Activated naive CD4-positive, alpha-beta T cell treated with anti-CD3 and anti-CD28 coated beads for 36 hours (primary cell): ENCODE measurements around the gene GNAS-AS1. TPM values are rescaled to one million over a fixed set of nuclear protein-coding genes. Genes with fewer than 3 reads are reported as not detected.

Experiments
- CTCF ChIA-PET: fragments of 350-600 bp; sonication (Branson Sonifier 250); formaldehyde crosslinking; loops from one replicate; lab custom pipeline; 2021; ENCODE audit warnings: antibody characterized with exemption; lab: Charles Lee
- DNase-seq: peaks from one replicate; pipeline ENCODE4 v3.0.0-alpha.2; 2020
- H3K27ac Mint-ChIP-seq: one replicate; pipeline ENCODE4 v1.8.0; 2021; ENCODE audit warnings: mild to moderate bottlenecking, mixed read lengths
- H3K27me3 Mint-ChIP-seq: one replicate; pipeline ENCODE4 v1.8.0; 2021; ENCODE audit warnings: low read depth, mixed read lengths
- H3K36me3 Mint-ChIP-seq: one replicate; pipeline ENCODE4 v1.8.0; 2021; ENCODE audit warnings: low read depth, mixed read lengths
- H3K4me1 Mint-ChIP-seq: one replicate; pipeline ENCODE4 v1.8.0; 2021; ENCODE audit warnings: low read depth, mixed read lengths
- H3K4me3 Mint-ChIP-seq: one replicate; pipeline ENCODE4 v1.8.0; 2021; ENCODE audit warnings: mild to moderate bottlenecking, moderate library complexity, mixed read lengths
- H3K9me3 Mint-ChIP-seq: one replicate; pipeline ENCODE4 v1.8.0; 2021; ENCODE audit warnings: mixed read lengths
- intact Hi-C: fragments of 100-400 bp; cut with micrococcal nuclease; formaldehyde crosslinking; loops from one replicate; pipeline ENCODE4 v1.15.1; 2023
- total RNA-seq, 2 experiments: library from RNA; stranded (reverse); gene quantifications; one replicate each; pipeline ENCODE4 v1.2.3, GENCODE V29; 2021

Gene GNAS-AS1
- total RNA-seq, 2 experiments from 2014 or later: 1.6 to 1.9 TPM

GRCh38 chr20:58793512-58794420 lies 56.9 kb downstream of the GNAS-AS1 start:
- Mint-ChIP-seq H3K4me3 (no peak overlapping the region), H3K9me3 (no peaks in the 10 kb centered on the region), H3K36me3 (no peaks in the 10 kb centered on the region), H3K27ac (no peak overlapping the region), H3K27me3 (peaks cover 6% of the 10 kb centered on the region), H3K4me1 (no peaks in the 10 kb centered on the region)
- CTCF ChIA-PET: interaction anchor here (0.8 kb wide), 1 partner anchor 40 kb away, joined by 3 read pairs; no protein-coding TSS in a partner anchor
- no peak for DNase-seq
- intact Hi-C loops: no loop called here

- H3K27me3 Mint-ChIP-seq: peaks cover 4% of the 10 kb centered on the region
These were observed 58.3 kb downstream of the GNAS-AS1 start for GRCh38 chr20:58792426-58792825.

GRCh38 chr20:58791286-58791685 lies 59.4 kb downstream of the GNAS-AS1 start:
- Mint-ChIP-seq H3K27me3 (peaks cover 4% of the 10 kb centered on the region), H3K36me3 (no peaks in the 10 kb centered on the region), H3K4me1 (no peaks in the 10 kb centered on the region), H3K9me3 (no peaks in the 10 kb centered on the region), H3K4me3 (no peak overlapping the region), H3K27ac (no peak overlapping the region)
- CTCF ChIA-PET: no interaction called here
- intact Hi-C loops: no loop called here
- no peak for DNase-seq

More at GRCh38 chr20:58792426-58792825, 58.3 kb downstream of the GNAS-AS1 start:
- no peak for DNase-seq
- CTCF ChIA-PET: interaction anchor here (0.6 kb wide), 1 partner anchor 21 kb away, joined by 3 read pairs; no protein-coding TSS in a partner anchor
- intact Hi-C loops: no loop called here
- Mint-ChIP-seq H3K4me3 (no peak overlapping the region), H3K36me3 (no peaks in the 10 kb centered on the region), H3K27ac (no peak overlapping the region), H3K4me1 (no peaks in the 10 kb centered on the region), H3K9me3 (no peaks in the 10 kb centered on the region)

- Mint-ChIP-seq H3K27ac (no peak overlapping the region), H3K9me3 (no peaks in the 10 kb centered on the region), H3K36me3 (no peaks in the 10 kb centered on the region), H3K27me3 (peaks cover 4% of the 10 kb centered on the region), H3K4me3 (no peak overlapping the region), H3K4me1 (no peaks in the 10 kb centered on the region)
- intact Hi-C loops: no loop called here
- DNase-seq: no peak
- CTCF ChIA-PET: no interaction called here
These were observed 60.2 kb downstream of the GNAS-AS1 start for GRCh38 chr20:58790454-58790853.

DNA sequence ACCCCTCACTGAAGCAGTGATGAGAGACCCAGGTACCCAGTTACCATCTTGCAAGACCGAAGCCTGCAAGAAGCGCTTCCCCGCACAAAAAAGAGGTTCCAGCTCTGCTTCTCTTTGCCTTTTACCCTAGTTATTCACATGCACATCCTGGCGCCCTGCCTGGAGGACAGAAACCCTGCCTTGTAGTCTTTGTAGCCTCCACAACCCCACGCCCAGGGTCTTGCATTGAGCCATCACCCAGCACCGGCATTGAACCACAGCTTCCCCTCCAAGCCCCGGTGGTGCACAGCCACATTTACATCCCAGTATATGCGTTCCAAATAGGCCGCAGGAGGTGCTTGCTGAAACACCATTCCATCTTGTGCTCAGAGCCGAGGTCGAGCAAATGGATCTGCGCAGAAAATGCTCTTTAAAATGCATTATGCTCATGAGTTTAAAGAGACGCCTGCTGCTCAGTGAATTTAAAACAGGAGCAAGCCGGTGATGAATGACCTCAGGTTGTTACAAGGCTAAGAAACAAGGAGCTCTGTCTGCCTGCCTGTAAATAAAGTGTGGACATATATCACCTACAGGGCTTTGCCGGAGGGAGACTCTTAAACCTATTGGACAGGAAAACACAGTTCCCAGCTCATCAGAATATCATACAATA lies 61.7 kb downstream of the GNAS-AS1 start:
- no peaks in the 10 kb centered on the region for H3K4me1 Mint-ChIP-seq
- no peak for DNase-seq
- intact Hi-C loops: no loop called here
- CTCF ChIA-PET: no interaction called here
- no peaks in the 10 kb centered on the region for H3K36me3 Mint-ChIP-seq
- H3K27me3 Mint-ChIP-seq: peaks cover 4% of the 10 kb centered on the region
- no peak overlapping the region for H3K4me3 Mint-ChIP-seq
- H3K9me3 Mint-ChIP-seq: no peaks in the 10 kb centered on the region
- no peak overlapping the region for H3K27ac Mint-ChIP-seq

GRCh38 chr20:58787211-58788005 lies 63.3 kb downstream of the GNAS-AS1 start:
- no peak for DNase-seq
- Mint-ChIP-seq H3K27me3 (peaks cover 4% of the 10 kb centered on the region), H3K4me1 (no peaks in the 10 kb centered on the region), H3K27ac (no peak overlapping the region), H3K9me3 (no peaks in the 10 kb centered on the region), H3K4me3 (no peak overlapping the region), H3K36me3 (no peaks in the 10 kb centered on the region)
- intact Hi-C loops: no loop called here
- CTCF ChIA-PET: no interaction called here

DNA sequence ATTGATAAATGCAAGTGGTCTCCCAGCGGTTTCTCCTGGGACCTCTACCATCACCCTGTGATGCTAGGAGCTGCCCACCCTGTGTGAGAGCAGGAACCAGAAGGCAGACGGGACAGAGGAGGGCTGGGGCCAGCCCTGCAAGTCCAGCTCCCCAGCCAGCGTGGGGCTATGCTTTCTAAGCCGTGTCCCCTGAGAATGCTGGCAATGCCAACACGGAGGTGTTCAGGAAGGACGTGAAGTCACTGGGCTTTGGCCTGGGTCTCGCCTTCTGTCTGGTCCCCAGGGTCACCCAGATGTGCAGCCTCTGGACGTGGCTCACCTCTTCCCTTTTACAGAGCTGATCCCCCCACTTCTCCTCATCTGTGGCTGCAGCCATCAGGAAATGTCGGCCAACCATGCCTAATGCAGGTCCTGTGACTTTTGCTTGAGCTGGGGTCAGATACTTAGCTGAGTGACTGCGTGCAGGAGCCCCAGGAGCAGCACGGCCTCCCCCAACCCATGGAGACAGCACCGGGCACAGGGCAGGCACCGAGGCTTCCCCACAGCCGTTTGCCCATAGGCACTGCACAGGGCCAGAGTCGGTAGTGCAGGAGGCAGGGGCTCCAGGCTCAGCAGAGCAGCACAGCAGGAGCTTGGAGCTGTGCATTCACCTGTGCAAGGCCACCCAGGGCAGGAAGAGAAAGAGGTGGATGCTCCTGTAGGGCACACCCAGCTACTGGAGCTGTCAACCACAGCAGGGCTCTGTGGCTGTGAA lies 66.2 kb downstream of the GNAS-AS1 start:
- intact Hi-C loops: no loop called here
- H3K27me3 Mint-ChIP-seq: no peaks in the 10 kb centered on the region
- H3K4me1 Mint-ChIP-seq: no peaks in the 10 kb centered on the region
- no peaks in the 10 kb centered on the region for H3K36me3 Mint-ChIP-seq
- CTCF ChIA-PET: no interaction called here
- H3K27ac Mint-ChIP-seq: no peak overlapping the region
- no peak for DNase-seq
- no peaks in the 10 kb centered on the region for H3K9me3 Mint-ChIP-seq
- no peak overlapping the region for H3K4me3 Mint-ChIP-seq

- H3K4me3 Mint-ChIP-seq: no peak overlapping the region
- CTCF ChIA-PET: no interaction called here
- H3K27me3 Mint-ChIP-seq: no peaks in the 10 kb centered on the region
- no peaks in the 10 kb centered on the region for H3K36me3 Mint-ChIP-seq
- DNase-seq: no peak
- intact Hi-C loops: no loop called here
- H3K9me3 Mint-ChIP-seq: no peaks in the 10 kb centered on the region
- no peaks in the 10 kb centered on the region for H3K4me1 Mint-ChIP-seq
- H3K27ac Mint-ChIP-seq: no peak overlapping the region
These were observed 67.1 kb downstream of the GNAS-AS1 start for GRCh38 chr20:58783511-58784011.

- no peak for DNase-seq
- no peaks in the 10 kb centered on the region for H3K4me1 Mint-ChIP-seq
- no peak overlapping the region for H3K4me3 Mint-ChIP-seq
- intact Hi-C loops: no loop called here
- CTCF ChIA-PET: interaction anchor here (0.5 kb wide), 1 partner anchor 545 kb away, joined by 4 read pairs; no protein-coding TSS in a partner anchor
- no peaks in the 10 kb centered on the region for H3K36me3 Mint-ChIP-seq
- no peak overlapping the region for H3K27ac Mint-ChIP-seq
- no peaks in the 10 kb centered on the region for H3K27me3 Mint-ChIP-seq
- H3K9me3 Mint-ChIP-seq: no peaks in the 10 kb centered on the region
These were observed 69.6 kb downstream of the GNAS-AS1 start for GRCh38 chr20:58781138-58781537.

DNA sequence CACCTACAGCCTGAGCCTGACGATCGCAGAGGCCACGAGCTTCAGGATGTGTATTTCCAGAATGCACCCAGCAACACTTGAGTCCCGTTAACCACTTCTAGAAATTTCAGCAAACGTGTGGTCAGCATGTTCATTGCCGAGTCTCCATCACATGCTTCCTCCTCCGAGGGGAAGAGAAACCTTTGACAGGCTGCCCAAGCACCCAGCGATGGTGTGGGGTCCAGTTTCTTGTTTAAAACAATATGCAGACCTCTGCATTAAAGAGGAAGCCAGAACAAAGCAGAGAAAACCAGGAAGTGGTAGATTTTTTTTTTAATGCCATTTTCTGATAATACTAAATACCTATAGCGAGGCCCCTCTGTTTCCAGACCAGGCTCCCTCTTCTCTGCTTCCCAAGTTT lies 71.9 kb downstream of the GNAS-AS1 start:
- no peaks in the 10 kb centered on the region for H3K9me3 Mint-ChIP-seq
- H3K27ac Mint-ChIP-seq: no peak overlapping the region
- no peaks in the 10 kb centered on the region for H3K4me1 Mint-ChIP-seq
- no peak overlapping the region for H3K4me3 Mint-ChIP-seq
- H3K27me3 Mint-ChIP-seq: no peaks in the 10 kb centered on the region
- no peak for DNase-seq
- intact Hi-C loops: no loop called here
- CTCF ChIA-PET: no interaction called here
- H3K36me3 Mint-ChIP-seq: no peaks in the 10 kb centered on the region

DNA sequence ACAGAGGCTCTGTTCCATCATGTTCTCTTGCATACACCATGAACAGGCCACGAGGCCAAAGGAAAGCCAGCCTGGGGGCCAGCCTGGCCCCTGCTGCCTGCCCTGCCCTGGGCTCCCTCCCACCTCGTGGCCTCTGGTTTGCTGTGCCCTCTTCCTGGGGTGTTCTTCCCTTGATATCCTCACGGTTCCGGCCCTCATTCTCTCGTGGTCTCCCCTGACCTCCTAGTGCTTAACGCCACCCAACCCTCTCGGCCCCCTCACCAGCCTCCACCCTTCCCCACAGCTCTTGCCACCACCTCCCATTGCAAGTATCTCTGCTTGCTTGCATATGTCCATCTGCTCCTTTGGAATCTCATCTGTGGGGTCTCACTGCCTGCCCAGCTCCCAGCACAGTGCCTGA lies 73.0 kb downstream of the GNAS-AS1 start:
- intact Hi-C loops: no loop called here
- H3K36me3 Mint-ChIP-seq: no peaks in the 10 kb centered on the region
- no peak overlapping the region for H3K4me3 Mint-ChIP-seq
- no peak overlapping the region for H3K27ac Mint-ChIP-seq
- DNase-seq: no peak
- no peaks in the 10 kb centered on the region for H3K4me1 Mint-ChIP-seq
- no peaks in the 10 kb centered on the region for H3K9me3 Mint-ChIP-seq
- CTCF ChIA-PET: no interaction called here
- peaks cover 3% of the 10 kb centered on the region for H3K27me3 Mint-ChIP-seq
